Activated T-cell treated with anti-CD3 and anti-CD28 coated beads for 24 hours (primary cell): ENCODE results near the gene PAPPA.

Experiments
- DNase-seq: peaks from one replicate; pipeline ENCODE4 v3.0.0-alpha.2; 2020; ENCODE audit warnings: low read depth

PAPPA gene

GRCh38 chr9:116276651-116277121 is 123.1 kb downstream of the PAPPA start:
- no peak for DNase-seq

- DNase-seq: no peak
Observed at GRCh38 chr9:116278326-116278725, 124.7 kb downstream of the PAPPA start.

GRCh38 chr9:116279230-116279629 is 125.6 kb downstream of the PAPPA start:
- DNase-seq: no peak

- DNase-seq: no peak
Observed at GRCh38 chr9:116280529-116280928, 126.9 kb downstream of the PAPPA start.

- DNase-seq: no peak
Observed at GRCh38 chr9:116282597-116282996, 129.0 kb downstream of the PAPPA start.

- DNase-seq: no peak
Observed at GRCh38 chr9:116284518-116284917, 130.9 kb downstream of the PAPPA start.

- DNase-seq: no peak
Observed at GRCh38 chr9:116285320-116285719, 131.7 kb downstream of the PAPPA start.

GRCh38 chr9:116286297-116286696 is 132.7 kb downstream of the PAPPA start:
- no peak for DNase-seq

GRCh38 chr9:116287721-116288120 is 134.1 kb downstream of the PAPPA start:
- no peak for DNase-seq

GRCh38 chr9:116288658-116289057 is 135.1 kb downstream of the PAPPA start:
- DNase-seq: no peak

GRCh38 chr9:116297346-116297745 is 143.8 kb downstream of the PAPPA start:
- DNase-seq: no peak

- no peak for DNase-seq
Observed at GRCh38 chr9:116298249-116298648, 144.7 kb downstream of the PAPPA start.

GRCh38 chr9:116298878-116299391 is 145.3 kb downstream of the PAPPA start:
- DNase-seq: no peak

- no peak for DNase-seq
Observed at GRCh38 chr9:116300360-116300870, 146.8 kb downstream of the PAPPA start.

- no peak for DNase-seq
Observed at GRCh38 chr9:116303270-116303669, 149.7 kb downstream of the PAPPA start.

- no peak for DNase-seq
Observed at GRCh38 chr9:116303886-116304538, 150.4 kb downstream of the PAPPA start.

- no peak for DNase-seq
Observed at GRCh38 chr9:116304761-116305160, 151.2 kb downstream of the PAPPA start.

- no peak for DNase-seq
Observed at GRCh38 chr9:116308076-116308475, 154.5 kb downstream of the PAPPA start.

- no peak for DNase-seq
Observed at GRCh38 chr9:116309900-116310611, 156.5 kb downstream of the PAPPA start.

- DNase-seq: no peak
Observed at GRCh38 chr9:116312221-116312620, 158.6 kb downstream of the PAPPA start.

GRCh38 chr9:116313638-116314037 is 160.0 kb downstream of the PAPPA start:
- DNase-seq: no peak

GRCh38 chr9:116316246-116316645 is 162.7 kb downstream of the PAPPA start:
- no peak for DNase-seq

GRCh38 chr9:116317503-116317902 is 163.9 kb downstream of the PAPPA start:
- DNase-seq: no peak
